GM10248 (cell line): ENCODE measurements around the gene R3HDM4.
A peak's percentile ranks its signal among the peaks of the same experiment; 100 is the strongest.
"Not testable (repeated sequence)": the region's sequence is repeated elsewhere in the genome, so short reads cannot be mapped to it uniquely, and the experiment has no call there.

Source experiments
- CTCF ChIA-PET: fragments of 300-600 bp; sonication (Branson Sonifier 250); formaldehyde crosslinking; extraction: SDS; loops from one replicate; lab custom pipeline; 2021; ENCODE audit warnings: antibody characterized with exemption; lab: Yijun Ruan, JAX
- POLR2A ChIA-PET: fragments of 350-650 bp; sonication (Branson Sonifier 250); formaldehyde crosslinking; extraction: SDS; loops from one replicate; lab custom pipeline; 2020; ENCODE audit warnings: antibody characterized with exemption; lab: Yijun Ruan, JAX
- DNase-seq: peaks from one replicate; pipeline ENCODE4 v3.0.0; 2012; ENCODE audit errors: extremely low spot score
- TF ChIP-seq, protein P1 (sequence below): IDR thresholded peaks from 2 replicates; pipeline ENCODE4 v1.5.1; 2012; ENCODE audit warnings: mild to moderate bottlenecking, low read depth; ENCODE audit errors: extremely low read depth, missing control alignments, control extremely low read depth

R3HDM4 gene

DNA sequence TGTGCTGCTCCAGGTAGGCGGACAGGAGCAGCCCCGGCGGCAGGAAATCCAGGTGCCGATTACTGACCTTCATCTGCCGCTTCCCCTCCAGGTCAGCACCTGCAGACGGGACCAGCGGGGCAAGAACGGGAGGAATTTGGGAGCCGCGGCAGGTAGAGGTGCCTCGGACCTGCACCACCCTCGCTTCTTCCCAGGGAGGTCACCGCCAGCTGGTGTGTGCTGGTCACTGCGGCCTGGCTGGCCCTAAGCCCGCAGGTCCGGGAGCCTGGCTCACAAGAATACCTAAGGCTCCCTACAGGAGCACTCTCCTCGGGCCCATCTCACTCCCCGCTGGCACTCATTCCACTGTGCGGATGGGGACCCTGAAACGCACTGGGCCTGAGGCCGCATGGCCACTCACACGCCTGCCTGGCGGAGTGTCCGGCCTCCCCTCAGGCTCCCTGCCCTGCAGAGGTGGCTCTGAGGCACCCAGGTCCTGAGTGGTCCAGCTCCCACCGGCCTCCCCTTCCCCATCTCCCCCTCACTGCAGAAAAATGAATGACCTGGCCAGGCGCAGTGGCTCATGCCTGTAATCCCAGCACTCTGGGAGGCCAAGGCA is 15.5 kb downstream of the R3HDM4 start:
- CTCF ChIA-PET = no interaction called here
- DNase-seq = no peak
- TF ChIP-seq, protein P1, sequence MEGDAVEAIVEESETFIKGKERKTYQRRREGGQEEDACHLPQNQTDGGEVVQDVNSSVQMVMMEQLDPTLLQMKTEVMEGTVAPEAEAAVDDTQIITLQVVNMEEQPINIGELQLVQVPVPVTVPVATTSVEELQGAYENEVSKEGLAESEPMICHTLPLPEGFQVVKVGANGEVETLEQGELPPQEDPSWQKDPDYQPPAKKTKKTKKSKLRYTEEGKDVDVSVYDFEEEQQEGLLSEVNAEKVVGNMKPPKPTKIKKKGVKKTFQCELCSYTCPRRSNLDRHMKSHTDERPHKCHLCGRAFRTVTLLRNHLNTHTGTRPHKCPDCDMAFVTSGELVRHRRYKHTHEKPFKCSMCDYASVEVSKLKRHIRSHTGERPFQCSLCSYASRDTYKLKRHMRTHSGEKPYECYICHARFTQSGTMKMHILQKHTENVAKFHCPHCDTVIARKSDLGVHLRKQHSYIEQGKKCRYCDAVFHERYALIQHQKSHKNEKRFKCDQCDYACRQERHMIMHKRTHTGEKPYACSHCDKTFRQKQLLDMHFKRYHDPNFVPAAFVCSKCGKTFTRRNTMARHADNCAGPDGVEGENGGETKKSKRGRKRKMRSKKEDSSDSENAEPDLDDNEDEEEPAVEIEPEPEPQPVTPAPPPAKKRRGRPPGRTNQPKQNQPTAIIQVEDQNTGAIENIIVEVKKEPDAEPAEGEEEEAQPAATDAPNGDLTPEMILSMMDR = no peak
- POLR2A ChIA-PET = interaction anchor here (0.8 kb wide), 1 partner anchor 9 kb away, joined by 3 read pairs; no protein-coding TSS in a partner anchor

DNA sequence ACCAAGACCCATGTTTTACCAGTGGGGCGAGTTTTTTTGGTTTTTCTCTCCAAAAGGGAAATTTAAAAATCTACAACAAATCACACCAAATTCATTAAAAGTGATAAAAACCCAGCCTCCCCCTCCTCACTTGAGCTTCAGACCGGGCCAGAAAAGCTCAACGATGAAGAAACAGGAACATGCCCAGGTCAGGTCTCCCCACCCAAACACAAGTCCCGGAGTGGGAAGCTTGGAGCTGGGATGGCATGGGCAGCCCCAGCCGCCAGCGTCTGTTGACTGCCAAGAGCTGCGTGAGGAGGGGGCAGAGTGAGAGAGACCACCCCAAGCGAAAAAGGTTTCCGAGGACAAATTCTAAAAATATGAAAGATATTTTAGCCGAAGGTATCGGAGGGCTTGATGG is 16.0 kb downstream of the R3HDM4 start:
- TF ChIP-seq, protein P1 = no peak
- ChIA-PET POLR2A (interaction anchor here (0.8 kb wide), 1 partner anchor 10 kb away, joined by 3 read pairs; no protein-coding TSS in a partner anchor), CTCF (no interaction called here)
- DNase-seq = no peak

DNA sequence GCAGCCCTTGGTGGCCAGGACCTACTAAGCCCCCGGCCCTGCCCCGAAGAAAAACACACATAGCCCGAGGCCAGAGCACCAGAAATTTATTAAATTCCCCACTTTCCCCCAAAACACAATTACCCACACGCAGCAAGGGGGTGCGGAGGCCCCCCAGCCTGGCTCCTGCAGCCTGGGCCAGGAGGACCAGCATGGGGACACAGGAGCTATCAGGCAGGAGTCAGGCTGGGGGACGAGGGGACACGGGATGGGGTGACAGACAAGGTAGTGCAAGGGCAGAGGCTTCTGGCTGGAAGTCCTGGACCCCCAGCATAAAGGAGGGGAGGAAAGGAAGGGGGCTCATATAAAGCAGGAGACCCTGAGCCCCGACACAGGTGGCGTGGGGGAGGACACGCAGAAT is 16.6 kb downstream of the R3HDM4 start:
- CTCF ChIA-PET = interaction anchor here (1.1 kb wide), 1 partner anchor 17 kb away, joined by 3 read pairs; no protein-coding TSS in a partner anchor
- TF ChIP-seq, protein P1 = no peak
- POLR2A ChIA-PET = interaction anchor here (1.4 kb wide), 1 partner anchor 10 kb away, joined by 5 read pairs; no protein-coding TSS in a partner anchor
- no peak for DNase-seq

DNA sequence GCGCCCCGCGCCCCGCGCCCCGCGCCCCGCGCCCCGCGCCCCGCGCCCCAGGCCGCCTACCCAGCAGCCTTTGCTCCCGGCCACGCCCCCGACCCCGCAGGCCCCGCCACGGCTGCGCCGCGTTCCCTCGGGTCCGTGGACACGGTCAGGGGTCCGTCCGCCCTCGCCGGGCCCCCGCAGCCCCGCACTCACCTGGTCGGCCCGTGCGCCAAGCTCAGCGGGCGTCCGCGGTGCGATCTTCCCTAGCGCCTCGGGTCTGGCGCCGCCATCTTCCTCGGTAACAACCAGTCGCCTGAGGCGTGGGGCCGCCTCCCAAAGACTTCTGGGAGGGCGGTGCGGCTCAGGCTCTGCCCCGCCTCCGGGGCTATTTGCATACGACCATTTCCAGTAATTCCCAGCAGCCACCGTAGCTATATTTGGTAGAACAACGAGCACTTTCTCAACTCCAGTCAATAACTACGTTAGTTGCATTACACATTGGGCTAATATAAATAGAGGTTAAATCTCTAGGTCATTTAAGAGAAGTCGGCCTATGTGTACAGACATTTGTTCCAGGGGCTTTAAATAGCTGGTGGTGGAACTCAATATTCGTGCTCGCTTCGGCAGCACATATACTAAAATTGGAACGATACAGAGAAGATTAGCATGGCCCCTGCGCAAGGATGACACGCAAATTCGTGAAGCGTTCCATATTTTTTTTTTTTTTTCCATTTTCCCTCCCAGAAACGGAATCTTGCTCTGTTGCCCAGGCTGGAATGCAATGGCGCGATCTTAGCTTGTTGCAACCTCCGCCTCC is 19.9 kb downstream of the R3HDM4 start, which contains the start of the genes MED16 and RNU6-9:
TSS of gene MED16 (minus strand) at position 294 of the 796 bp plus-strand sequence. CDS start 2,056 bp downstream, outside the sequence.
TSS of gene RNU6-9 (plus strand) at position 591 of the 796 bp plus-strand sequence.
- DNase-seq = peak; percentile 99
- CTCF ChIA-PET = interaction anchor here (0.7 to 3.5 kb wide), 6 partner anchors 12 to 373 kb away, joined by 3 to 21 read pairs (median 5); no protein-coding TSS in a partner anchor
- POLR2A ChIA-PET = interaction anchor here (0.5 to 1.8 kb wide), 4 partner anchors 10 to 1529 kb away, joined by 3 to 8 read pairs (median 4); no protein-coding TSS in a partner anchor
- TF ChIP-seq, protein P1 = no peak

DNA sequence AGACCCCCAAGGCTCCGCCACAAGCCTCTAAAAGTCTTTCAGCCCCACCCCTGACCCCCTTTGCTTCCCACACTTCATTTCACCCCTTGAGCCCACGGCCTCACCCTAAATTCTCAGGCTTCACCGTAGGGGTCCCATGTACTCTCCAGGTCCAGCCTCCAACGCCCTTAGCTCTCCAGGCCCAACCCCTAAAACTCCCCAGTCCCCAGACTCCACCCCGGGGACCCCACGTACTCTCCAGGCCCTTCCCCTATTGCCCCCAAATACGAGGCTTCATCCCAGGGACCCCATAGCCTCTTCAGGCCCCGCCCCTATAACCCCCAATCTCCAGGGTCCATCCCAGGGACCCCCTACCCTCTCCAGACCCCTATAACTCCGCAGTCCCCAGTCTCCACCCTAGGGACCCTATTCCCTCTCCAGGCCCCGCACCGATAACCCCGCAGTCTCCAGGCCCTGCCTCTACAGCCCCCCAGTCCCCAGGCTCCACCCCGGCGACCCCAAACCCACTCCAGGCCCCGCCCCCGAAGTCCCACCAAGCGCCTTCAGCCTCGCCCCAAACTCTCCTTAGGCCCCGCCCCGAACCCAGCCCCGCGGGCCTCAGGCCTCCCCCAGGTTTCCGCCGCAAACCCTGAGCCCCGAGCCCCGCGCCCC is 20.7 kb downstream of the R3HDM4 start:
- ChIA-PET POLR2A (interaction anchor here (1.4 to 1.8 kb wide), 2 partner anchors 11 to 15 kb away, joined by 6 to 8 read pairs; no protein-coding TSS in a partner anchor), CTCF (interaction anchor here (1.0 to 2.3 kb wide), 4 partner anchors 11 to 374 kb away, joined by 3 to 9 read pairs (median 5); no protein-coding TSS in a partner anchor)
- DNase-seq = no peak
- TF ChIP-seq, protein P1 = no peak

DNA sequence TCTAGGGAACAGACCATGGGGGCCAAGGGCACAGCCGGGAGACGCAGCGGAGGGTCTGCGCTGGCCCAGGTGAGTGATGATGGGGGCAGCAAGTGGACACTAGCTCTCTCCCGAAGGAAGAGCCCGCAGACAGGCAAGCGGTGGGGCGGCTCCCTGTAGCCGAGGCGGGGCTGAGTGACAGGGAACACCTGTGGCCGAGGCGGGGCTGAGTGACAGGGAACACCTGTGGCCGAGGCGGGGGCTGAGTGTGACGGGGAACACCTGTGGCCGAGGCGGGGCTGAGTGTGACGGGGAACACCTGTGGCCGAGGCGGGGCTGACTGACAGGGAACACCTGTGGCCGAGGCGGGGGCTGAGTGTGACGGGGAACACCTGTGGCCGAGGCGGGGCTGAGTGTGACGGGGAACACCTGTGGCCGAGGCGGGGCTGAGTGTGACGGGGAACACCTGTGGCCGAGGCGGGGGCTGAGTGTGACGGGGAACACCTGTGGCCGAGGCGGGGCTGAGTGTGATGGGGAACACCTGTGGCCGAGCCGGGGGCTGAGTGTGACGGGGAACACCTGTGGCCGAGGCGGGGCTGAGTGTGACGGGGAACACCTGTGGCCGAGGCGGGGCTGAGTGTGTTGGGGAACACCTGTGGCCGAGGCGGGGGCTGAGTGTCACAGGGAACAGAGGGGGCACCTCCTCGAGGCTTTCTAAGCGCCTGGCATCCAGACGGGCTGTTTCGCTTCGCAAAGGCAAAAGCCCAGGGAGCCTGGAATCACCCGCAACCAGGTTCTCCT is 21.4 kb downstream of the R3HDM4 start:
- DNase-seq, POLR2A ChIA-PET: not testable (repeated sequence)
- CTCF ChIA-PET = interaction anchor here (1.0 to 2.3 kb wide), 2 partner anchors 12 to 28 kb away, joined by 3 to 7 read pairs; no protein-coding TSS in a partner anchor
